GM10248 (cell line): ENCODE measurements around the gene PCLO.

Source experiments
- CTCF ChIA-PET: fragments of 300-600 bp; sonication (Branson Sonifier 250); formaldehyde crosslinking; extraction: SDS; loops from one replicate; lab custom pipeline; 2021; ENCODE audit warnings: antibody characterized with exemption; lab: Yijun Ruan, JAX
- POLR2A ChIA-PET: fragments of 350-650 bp; sonication (Branson Sonifier 250); formaldehyde crosslinking; extraction: SDS; loops from one replicate; lab custom pipeline; 2020; ENCODE audit warnings: antibody characterized with exemption; lab: Yijun Ruan, JAX
- DNase-seq: peaks from one replicate; pipeline ENCODE4 v3.0.0; 2012; ENCODE audit errors: extremely low spot score
- CTCF ChIP-seq: IDR thresholded peaks from 2 replicates; pipeline ENCODE4 v1.5.1; 2012; ENCODE audit warnings: mild to moderate bottlenecking, low read depth; ENCODE audit errors: extremely low read depth, missing control alignments, control extremely low read depth

The PCLO gene

GRCh38 chr7:82838314-82838713 is 324.4 kb downstream of the PCLO start:
- DNase-seq, result no peak
- POLR2A ChIA-PET, result no interaction called here
- CTCF ChIA-PET, result no interaction called here
- TF ChIP-seq CTCF, result no peak

GRCh38 chr7:82823073-82823472 is 339.6 kb downstream of the PCLO start:
- POLR2A ChIA-PET, result no interaction called here
- no peak for DNase-seq
- TF ChIP-seq CTCF, result no peak
- CTCF ChIA-PET, result interaction anchor here (0.9 to 3.9 kb wide), 2 partner anchors 10 to 13 kb away, joined by 3 to 19 read pairs; no protein-coding TSS in a partner anchor

GRCh38 chr7:82821037-82821436 is 341.6 kb downstream of the PCLO start:
- DNase-seq, result no peak
- TF ChIP-seq CTCF, result no peak
- CTCF ChIA-PET, result interaction anchor here (3.9 kb wide), 1 partner anchor 11 kb away, joined by 19 read pairs; no protein-coding TSS in a partner anchor
- POLR2A ChIA-PET, result no interaction called here

- TF ChIP-seq CTCF, result no peak
- DNase-seq, result no peak
- CTCF ChIA-PET, result interaction anchor here (1.3 to 2.2 kb wide), 4 partner anchors 10 to 17 kb away, joined by 3 to 6 read pairs (median 4); no protein-coding TSS in a partner anchor
- POLR2A ChIA-PET, result no interaction called here
Measured at GRCh38 chr7:82818171-82818570, 344.5 kb downstream of the PCLO start.

- no peak for DNase-seq
- no peak for TF ChIP-seq CTCF
- ChIA-PET CTCF (interaction anchor here (2.2 kb wide), 1 partner anchor 13 kb away, joined by 5 read pairs; no protein-coding TSS in a partner anchor), POLR2A (no interaction called here)
Measured at GRCh38 chr7:82816272-82816671, 346.4 kb downstream of the PCLO start.

GRCh38 chr7:82810558-82811259 is 352.0 kb downstream of the PCLO start:
- peak; percentile 15 for DNase-seq
- CTCF ChIA-PET, result interaction anchor here (0.7 to 3.8 kb wide), 12 partner anchors 10 to 845 kb away, joined by 3 to 19 read pairs (median 3); no protein-coding TSS in a partner anchor
- POLR2A ChIA-PET, result no interaction called here

More at GRCh38 chr7:82810558-82811259, 352.0 kb downstream of the PCLO start:
- peak; percentile 74 for TF ChIP-seq CTCF
